Erythroblast (primary cell): Measurements from ENCODE around the gene FRMD4A.

Source experiments
- GATA1 ChIP-seq: IDR thresholded peaks from 2 replicates; pipeline ENCODE4 v1.6.1; 2011; ENCODE audit warnings: low read depth, mild to moderate bottlenecking, control low read depth, low read length, moderate library complexity
- POLR2A ChIP-seq: IDR thresholded peaks from 2 replicates; pipeline ENCODE4 v1.6.1; 2011; ENCODE audit warnings: mild to moderate bottlenecking, low read length

- no peak for TF ChIP-seq POLR2A
- no peak for TF ChIP-seq GATA1
Observed at GRCh38 chr10:13733071-13733470, 597.7 kb downstream of the FRMD4A start.
